Hepatocyte (in vitro differentiated cells): ENCODE data around the gene HOTAIR. TPM values are rescaled to one million over a fixed set of nuclear protein-coding genes. Genes with fewer than 3 reads are reported as not detected.
A peak's percentile ranks its signal among the peaks of the same experiment; 100 is the strongest.

Experiments
- DNase-seq: peaks from one replicate; pipeline ENCODE4 v3.0.0-alpha.2; 2016; ENCODE audit warnings: low spot score
- H2AFZ ChIP-seq: fragments of 200-600 bp; sonication (generic); 2 replicates; pipeline ENCODE4 v1.6.0; 2016; ENCODE audit warnings: antibody characterized with exemption, mild to moderate bottlenecking
- H3K27ac ChIP-seq: fragments of 200-600 bp; sonication (generic); 2 replicates; pipeline ENCODE4 v1.5.1; 2016; ENCODE audit warnings: mild to moderate bottlenecking
- H3K27me3 ChIP-seq: fragments of 200-600 bp; sonication (generic); 2 replicates; pipeline ENCODE4 v1.6.1; 2016
- H3K36me3 ChIP-seq: fragments of 200-600 bp; sonication (generic); replicated peaks from 2 replicates; pipeline ENCODE4 v1.5.1; 2016; ENCODE audit warnings: low read depth; ENCODE audit not compliant: insufficient read depth
- H3K4me1 ChIP-seq: fragments of 200-600 bp; sonication (generic); 2 replicates; pipeline ENCODE4 v1.5.1; 2016; ENCODE audit warnings: mild to moderate bottlenecking, moderate library complexity; ENCODE audit not compliant: insufficient read depth
- H3K4me2 ChIP-seq: fragments of 200-600 bp; sonication (generic); 2 replicates; pipeline ENCODE4 v1.6.0; 2016
- H3K4me3 ChIP-seq: fragments of 200-600 bp; sonication (generic); 2 replicates; pipeline ENCODE4 v1.5.1; 2016; ENCODE audit warnings: mild to moderate bottlenecking
- H3K79me2 ChIP-seq: fragments of 200-600 bp; sonication (generic); 2 replicates; pipeline ENCODE4 v1.6.0; 2017; ENCODE audit warnings: mild to moderate bottlenecking
- H3K9me2 ChIP-seq: fragments of 200-600 bp; sonication (generic); replicated peaks from 2 replicates; pipeline ENCODE4 v1.6.0; 2017; ENCODE audit warnings: mild to moderate bottlenecking; ENCODE audit not compliant: insufficient read depth
- H3K9me3 ChIP-seq: fragments of 200-600 bp; sonication (generic); 2 replicates; pipeline ENCODE4 v1.5.1; 2016; ENCODE audit warnings: low read depth, mild to moderate bottlenecking
- H4K20me1 ChIP-seq: fragments of 200-600 bp; sonication (generic); 2 replicates; pipeline ENCODE4 v1.6.0; 2016; ENCODE audit warnings: mild to moderate bottlenecking; ENCODE audit not compliant: insufficient read depth, poor library complexity, severe bottlenecking
- CTCF ChIP-seq: fragments of 200-600 bp; sonication (generic); IDR thresholded peaks from 2 replicates; pipeline ENCODE4 v1.5.1; 2016; ENCODE audit warnings: antibody characterized with exemption, mild to moderate bottlenecking; ENCODE audit not compliant: poor library complexity
- EZH2 ChIP-seq: fragments of 200-600 bp; sonication (generic); IDR thresholded peaks from 2 replicates; pipeline ENCODE4 v1.6.1; 2016; ENCODE audit warnings: antibody characterized with exemption, mild to moderate bottlenecking, borderline replicate concordance
- EZH2phosphoT487 ChIP-seq: fragments of 200-600 bp; sonication (generic); IDR thresholded peaks from one replicate; pipeline ENCODE4 v1.6.1; 2018; ENCODE audit warnings: antibody characterized with exemption, mild to moderate bottlenecking, low read depth, moderate library complexity; ENCODE audit not compliant: unreplicated experiment, severe bottlenecking
- WGBS: methylation state at CpG from one replicate; pipeline ENCODE4 v1.1.6; 2016; ENCODE audit warnings: low lambda C conversion rate; ENCODE audit errors: missing lambda C conversion rate; 5-methylcytosine and 5-hydroxymethylcytosine counted together
- polyA plus RNA-seq: library from polyadenylated mRNA; unstranded; fragments of >200 nt; fragmentation: Nextera tagmentation; extraction: Ambion mirVana; gene quantifications from 2 replicates; pipeline ENCODE4 v1.2.1, GENCODE V29; 2016
- total RNA-seq: library from RNA; depleted of rRNA; stranded (reverse); fragments of >200 nt; gene quantifications from 2 replicates; pipeline ENCODE4 v1.2.3, GENCODE V29; 2014

The HOTAIR gene
- total and polyA plus RNA-seq, 2 experiments from 2014 or later: 0.82 to 0.90 TPM

DNA sequence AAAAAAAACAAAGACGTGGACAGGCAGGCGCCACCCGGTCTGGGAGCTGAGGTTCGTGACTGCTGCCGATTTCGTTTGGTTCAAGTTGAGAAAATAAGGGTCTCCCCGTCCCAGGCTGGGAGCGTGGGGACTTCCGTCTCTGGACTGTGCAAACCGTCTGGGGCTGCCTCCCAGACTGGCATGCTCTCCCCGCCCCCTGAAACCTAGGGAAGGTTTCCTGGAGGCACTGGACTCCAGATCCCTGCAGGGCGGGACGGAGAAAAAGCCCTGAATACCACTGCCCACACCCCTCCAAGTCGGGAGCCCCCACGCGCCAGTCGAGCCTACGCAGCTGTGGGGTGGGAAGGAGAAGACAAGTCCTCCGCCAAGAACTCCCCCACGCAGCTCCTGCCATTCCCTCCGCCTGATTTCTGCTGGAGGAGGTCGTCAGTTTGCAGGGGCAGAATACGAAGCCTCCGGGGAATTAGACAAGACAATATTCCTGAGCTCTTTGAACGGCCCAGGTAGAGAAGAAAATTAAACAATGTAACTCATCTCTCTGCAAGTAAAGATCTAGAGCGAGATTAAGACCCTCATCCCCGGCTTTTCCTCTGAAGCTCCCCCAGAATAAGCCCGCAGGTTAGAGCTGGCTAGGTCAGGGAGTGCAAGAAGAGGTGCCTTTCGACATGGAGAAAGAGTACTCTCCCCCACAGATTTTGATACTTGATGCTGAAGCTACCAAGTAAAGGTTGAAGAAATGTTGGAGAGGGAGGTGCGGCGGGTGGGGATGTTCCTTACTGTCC lies 46.5 kb downstream of the HOTAIR start:
- no peak overlapping the region for H3K27ac ChIP-seq
- no peaks in the 10 kb centered on the region for H3K79me2 ChIP-seq
- no peaks in the 10 kb centered on the region for H3K9me3 ChIP-seq
- H4K20me1 ChIP-seq: no peaks in the 10 kb centered on the region
- H3K4me3 ChIP-seq: no peak overlapping the region
- H3K27me3 ChIP-seq: peaks cover 100% of the 10 kb centered on the region
- no peaks in the 10 kb centered on the region for H3K36me3 ChIP-seq
- WGBS: 14% methylated on average over 31 of the region's 31 CpGs
- no peaks in the 10 kb centered on the region for H3K9me2 ChIP-seq
- no peak overlapping the region for H3K4me2 ChIP-seq
- no peak for DNase-seq
- no peak overlapping the region for H2AFZ ChIP-seq
- no peaks in the 10 kb centered on the region for H3K4me1 ChIP-seq
- TF ChIP-seq EZH2 (peak; percentile 47), EZH2phosphoT487 (peak; percentile 39), CTCF (no peak)

GRCh38 chr12:53927220-53928029 lies 47.3 kb downstream of the HOTAIR start:
- H2AFZ ChIP-seq: no peak overlapping the region

DNA sequence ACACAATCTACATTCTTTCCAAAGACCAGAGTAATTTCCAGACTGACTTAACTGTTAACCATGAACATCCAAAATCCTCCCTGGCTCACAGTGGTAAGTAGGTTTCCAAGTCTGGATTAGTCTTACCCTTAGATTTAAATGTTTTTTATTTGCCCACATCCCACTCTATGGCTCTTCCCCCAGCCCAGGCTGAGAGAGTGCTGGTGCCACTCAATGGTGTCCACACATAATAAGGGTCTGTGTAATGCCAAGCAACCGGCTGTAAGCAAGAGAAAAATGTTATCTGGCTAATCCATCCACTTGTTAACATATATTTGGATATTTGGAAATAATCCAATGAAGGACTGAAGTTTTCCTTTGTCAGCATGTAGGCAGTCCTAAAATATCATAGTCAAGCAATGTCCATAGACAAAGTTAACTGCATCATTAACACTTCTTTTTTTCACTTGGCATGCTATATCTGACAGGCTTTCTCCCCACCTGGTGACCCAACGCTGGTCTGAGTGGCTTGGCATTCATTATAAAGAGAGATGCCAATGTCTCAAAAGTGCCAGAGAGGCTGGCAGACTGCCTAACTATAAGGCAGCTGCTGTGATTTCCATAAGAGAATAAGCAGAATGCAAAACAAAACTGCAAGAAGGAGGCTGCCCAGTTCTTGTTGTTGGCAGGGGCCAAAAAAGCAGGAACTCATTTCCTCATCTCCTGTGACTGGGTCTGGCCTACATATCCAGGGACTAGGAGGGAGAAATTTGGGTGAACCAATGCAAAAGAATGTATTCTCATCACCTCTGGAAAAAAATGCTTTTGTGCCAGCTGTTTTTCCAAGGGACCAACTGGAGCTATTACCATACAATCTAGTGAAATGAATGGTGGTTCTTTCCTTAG lies 50.0 kb downstream of the HOTAIR start:
- Histone ChIP-seq H3K4me2 (no peak overlapping the region), H4K20me1 (no peaks in the 10 kb centered on the region), H3K27ac (no peak overlapping the region), H2AFZ (no peak overlapping the region), H3K79me2 (no peaks in the 10 kb centered on the region), H3K9me2 (no peaks in the 10 kb centered on the region), H3K27me3 (peaks cover 100% of the 10 kb centered on the region), H3K4me3 (no peak overlapping the region), H3K36me3 (no peaks in the 10 kb centered on the region), H3K9me3 (no peaks in the 10 kb centered on the region), H3K4me1 (no peaks in the 10 kb centered on the region)
- TF ChIP-seq EZH2phosphoT487: no peak
- no peak for TF ChIP-seq CTCF
- TF ChIP-seq EZH2: no peak
- DNase-seq: no peak
- WGBS: 60% methylated on average over 2 of the region's 2 CpGs

More at GRCh38 chr12:53927220-53928029, 47.3 kb downstream of the HOTAIR start:
- 10% methylated on average over 45 of the region's 45 CpGs for WGBS
- Histone ChIP-seq H3K9me3 (no peaks in the 10 kb centered on the region), H3K27me3 (peaks cover 100% of the 10 kb centered on the region), H3K79me2 (no peaks in the 10 kb centered on the region), H3K4me1 (no peaks in the 10 kb centered on the region), H3K4me2 (no peak overlapping the region), H4K20me1 (no peaks in the 10 kb centered on the region), H3K36me3 (no peaks in the 10 kb centered on the region), H3K9me2 (no peaks in the 10 kb centered on the region), H3K27ac (no peak overlapping the region), H3K4me3 (no peak overlapping the region)
- no peak for DNase-seq
- peak; percentile 82 for TF ChIP-seq EZH2phosphoT487
- peak; percentile 99 for TF ChIP-seq EZH2
- no peak for TF ChIP-seq CTCF
